Stomach (tissue), 9 donors: ENCODE results near the gene CD84. TPM values are rescaled to one million over a fixed set of nuclear protein-coding genes. Genes with fewer than 3 reads are reported as not detected.

Experiments used
- DNase-seq, 2 donors: peaks; one replicate each; pipeline versions ENCODE4 v3.0.0 to v3.0.0-alpha.2; 2013 to 2019
- H3K27ac ChIP-seq, 5 donors: fragments of 200-600 bp in 4 of 5; sonication (generic) in 4 of 5; one replicate each; pipeline ENCODE4 v1.5.1; 2013 to 2019; ENCODE audit warnings: mild to moderate bottlenecking in 1 of 5, moderate library complexity in 1 of 5
- H3K27me3 ChIP-seq, 3 donors: fragments of 200-600 bp; sonication (generic); one replicate each; pipeline ENCODE4 v1.5.1; 2017 to 2019; ENCODE audit warnings: mixed run types in 1 of 3
- H3K36me3 ChIP-seq, 4 donors: fragments of 200-600 bp; sonication (generic); 1 replicate in 3 of 4; 2 replicates in 1 of 4; pipeline ENCODE4 v1.5.1; 2016 to 2019
- H3K4me1 ChIP-seq, 4 donors: fragments of 200-600 bp; sonication (generic); one replicate each; pipeline ENCODE4 v1.5.1; 2016 to 2019
- H3K4me3 ChIP-seq, 4 donors: fragments of 200-600 bp; sonication (generic) in 3 of 4; one replicate each; pipeline ENCODE4 v1.5.1; 2016 to 2019; ENCODE audit warnings: mild to moderate bottlenecking in 1 of 4
- H3K9me3 ChIP-seq, 4 donors: fragments of 200-600 bp; sonication (generic); one replicate each; pipeline ENCODE4 v1.5.1; 2016 to 2019
- CTCF ChIP-seq, 7 experiments: fragments of 450-650 bp in 4 of 7; fragments of 200-600 bp in 3 of 7; sonication (generic) in 3 of 7; IDR thresholded peaks; one replicate each; pipeline ENCODE4 v1.5.1; 2016 to 2019; ENCODE audit warnings: antibody characterized with exemption in 7 of 7, control low read depth in 2 of 7, mild to moderate bottlenecking in 1 of 7
- EP300 ChIP-seq: sonication (generic); formaldehyde crosslinking; IDR thresholded peaks from one replicate; pipeline ENCODE4 v1.6.1; 2017; ENCODE audit warnings: antibody characterized with exemption
- POLR2A ChIP-seq, 4 donors: fragments of 450-650 bp; IDR thresholded peaks; one replicate each; pipeline ENCODE4 v1.6.1; 2016; ENCODE audit warnings: antibody characterized with exemption in 4 of 4, control low read depth in 2 of 4, mild to moderate bottlenecking in 1 of 4, moderate library complexity in 1 of 4
- POLR2AphosphoS5 ChIP-seq, 3 donors: sonication (generic); formaldehyde crosslinking; IDR thresholded peaks; one replicate each; pipeline ENCODE4 v1.6.1; 2016; ENCODE audit warnings: antibody characterized with exemption in 3 of 3
- WGBS, 5 donors: extraction: QIAGEN DNeasy Blood & Tissue Kit in 3 of 5; methylation state at CpG; one replicate each; pipeline versions ENCODE4 v1.1.5 to v1.1.7; 2013 to 2018; 5-methylcytosine and 5-hydroxymethylcytosine counted together
- intact Hi-C: fragments of 100-400 bp; cut with DNase I; formaldehyde crosslinking; loops from one replicate; pipeline ENCODE4 v1.15.1; 2023; ENCODE audit warnings: low total_unique reads
- polyA plus RNA-seq, 3 donors: library from polyadenylated mRNA; stranded (reverse); fragments of 200-250 nt; gene quantifications; one replicate each; pipeline ENCODE4 v1.2.3, GENCODE V29; 2013
- total RNA-seq, 5 donors: library from RNA; depleted of rRNA; stranded (reverse); fragments of >200 nt; gene quantifications; one replicate each; pipeline versions ENCODE4 v1.1.0 to v1.2.3, GENCODE V29; 2014 to 2016
- donor health status: healthy with polysubstance abuse.
- donor health status: Bipolar disorder and iron deficiency.
- donor health status: healthy.

Gene CD84
- total and polyA plus RNA-seq, 8 donors, result 0.23 to 7.6 (median 1.7) TPM

DNA sequence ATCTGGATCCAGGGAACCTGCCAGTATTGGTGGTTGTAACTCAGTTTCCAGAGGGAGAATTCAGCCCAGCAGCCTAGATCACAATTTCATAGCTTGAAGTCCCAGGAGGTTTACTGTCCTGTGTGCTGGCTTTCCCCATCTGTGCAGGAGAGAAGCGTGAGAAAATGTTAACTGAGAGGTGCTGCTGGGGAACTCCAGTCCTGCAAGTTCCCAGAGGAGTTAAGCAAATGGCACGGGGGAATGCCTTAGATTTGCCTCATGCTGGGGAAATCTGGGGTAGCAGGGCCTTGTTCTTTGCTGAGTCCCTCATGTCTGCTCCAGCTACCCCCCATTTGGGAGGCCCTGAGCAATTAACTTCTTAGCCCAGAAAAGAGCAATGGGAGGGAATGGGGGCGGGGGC, 31.1 kb downstream of the CD84 start:
- no peak overlapping the region for H3K4me3 ChIP-seq
- no peak overlapping the region for H3K27ac ChIP-seq
- intact Hi-C loops, result no loop called here
- H3K36me3 ChIP-seq, result peaks cover 0 to 5% (median 0%) of the 10 kb centered on the region in 4 donors
- TF ChIP-seq CTCF (IDR thresholded peaks at IDR 0.05), result no peak
- TF ChIP-seq POLR2A (IDR thresholded peaks at IDR 0.05), result no peak
- no peak for TF ChIP-seq POLR2AphosphoS5 (IDR thresholded peaks at IDR 0.05)
- TF ChIP-seq EP300, result no peak
- no peak for DNase-seq
- peaks cover 1 to 6% (median 4%) of the 10 kb centered on the region in 4 donors for H3K4me1 ChIP-seq
- WGBS, 5 donors, result 75 to 92% (median 81%) methylated on average over 3 of the region's 3 CpGs
- no peaks in the 10 kb centered on the region for H3K9me3 ChIP-seq
- H3K27me3 ChIP-seq, result no peaks in the 10 kb centered on the region

GRCh38 chr1:160547422-160547821, 31.9 kb downstream of the CD84 start:
- Histone ChIP-seq H3K27ac (no peak overlapping the region), H3K4me3 (no peak overlapping the region), H3K9me3 (no peaks in the 10 kb centered on the region), H3K36me3 (peaks cover 0 to 5% (median 0%) of the 10 kb centered on the region in 4 donors), H3K27me3 (no peaks in the 10 kb centered on the region), H3K4me1 (peaks cover 9 to 13% (median 11%) of the 10 kb centered on the region in 4 donors)
- intact Hi-C loops, result no loop called here
- no peak for DNase-seq
- TF ChIP-seq POLR2A (IDR thresholded peaks at IDR 0.05) (no peak), POLR2AphosphoS5 (IDR thresholded peaks at IDR 0.05) (no peak), EP300 (no peak), CTCF (IDR thresholded peaks at IDR 0.05) (no peak)
- WGBS, 5 donors, result 67 to 93% (median 81%) methylated on average over 1 to 4 of the region's 4 CpGs

- intact Hi-C loops, result no loop called here
- Histone ChIP-seq H3K4me1 (peaks cover 10 to 18% (median 14%) of the 10 kb centered on the region in 4 donors), H3K9me3 (no peaks in the 10 kb centered on the region), H3K27ac (no peak overlapping the region), H3K36me3 (peaks cover 0 to 5% (median 0%) of the 10 kb centered on the region in 4 donors), H3K4me3 (no peak overlapping the region), H3K27me3 (no peaks in the 10 kb centered on the region)
- no peak for DNase-seq
- no peak for TF ChIP-seq POLR2AphosphoS5 (IDR thresholded peaks at IDR 0.05)
- no peak for TF ChIP-seq CTCF (IDR thresholded peaks at IDR 0.05)
- no peak for TF ChIP-seq POLR2A (IDR thresholded peaks at IDR 0.05)
- no peak for TF ChIP-seq EP300
- WGBS, 5 donors, result 79 to 95% (median 90%) methylated on average over 2 of the region's 2 CpGs
Observed at GRCh38 chr1:160546942-160547341, 32.4 kb downstream of the CD84 start.

DNA sequence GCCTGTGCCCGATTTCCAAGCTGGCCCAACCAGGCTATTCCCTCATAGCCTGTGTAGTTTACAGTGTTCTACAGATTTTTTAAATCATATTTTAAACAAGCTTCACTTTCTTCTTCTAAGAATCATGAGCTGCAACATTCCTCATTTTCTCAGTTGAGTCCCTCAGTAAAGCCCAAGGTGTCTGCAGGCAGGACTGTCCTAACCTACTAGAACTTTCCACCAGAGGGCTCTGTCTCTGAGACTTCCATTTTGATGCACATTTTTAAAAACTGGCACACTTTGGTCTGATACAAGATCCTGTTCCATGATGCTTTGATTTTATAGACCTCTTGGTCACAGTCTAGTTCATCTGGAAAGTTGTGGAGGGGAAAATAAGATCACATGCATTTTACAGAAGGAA, 34.6 kb downstream of the CD84 start:
- no peak for DNase-seq
- H3K4me1 ChIP-seq, result peaks cover 30 to 41% (median 35%) of the 10 kb centered on the region in 4 donors
- peak overlapping the region in 1 of 5 donors; percentile 24 for H3K27ac ChIP-seq
- WGBS, 5 donors, result 82 to 98% (median 95%) methylated on average over 1 of the region's 1 CpG
- H3K9me3 ChIP-seq, result no peaks in the 10 kb centered on the region
- peak in 2 of 7 experiments; percentile 8 to 27 for TF ChIP-seq CTCF (IDR thresholded peaks at IDR 0.05)
- no peak for TF ChIP-seq POLR2A (IDR thresholded peaks at IDR 0.05)
- no peak for TF ChIP-seq POLR2AphosphoS5 (IDR thresholded peaks at IDR 0.05)
- intact Hi-C loops, result no loop called here
- H3K4me3 ChIP-seq, result no peak overlapping the region
- H3K27me3 ChIP-seq, result no peaks in the 10 kb centered on the region
- H3K36me3 ChIP-seq, result no peaks in the 10 kb centered on the region
